Measurements from ENCODE around the gene OGFRL1.

Gene OGFRL1

GRCh38 chr6:71279740-71280139, 8.9 kb upstream of the OGFRL1 start:
- no peak for TF ChIP-seq CTCF (IDR thresholded peaks at IDR 0.05; ENCODE audit: insufficient read depth, low read length, missing control alignments)
- ChIA-PET CTCF (interaction anchor here (1.2 kb wide), 1 partner anchor 90 kb away, joined by 3 read pairs; no protein-coding TSS in a partner anchor), POLR2A (no interaction called here)
- H3K4me3 ChIP-seq (ENCODE audit: low read depth, low read length), result no peak overlapping the region
- DNase-seq (ENCODE audit: low read depth, low spot score), result no peak

GRCh38 chr6:71280701-71281100, 7.9 kb upstream of the OGFRL1 start:
- POLR2A ChIA-PET, result no interaction called here
- no peak for DNase-seq (ENCODE audit: low read depth, low spot score)
- CTCF ChIA-PET, result interaction anchor here (1.2 kb wide), 1 partner anchor 91 kb away, joined by 3 read pairs; no protein-coding TSS in a partner anchor
- TF ChIP-seq CTCF (IDR thresholded peaks at IDR 0.05; ENCODE audit: insufficient read depth, low read length, missing control alignments), result no peak
- no peak overlapping the region for H3K4me3 ChIP-seq (ENCODE audit: low read depth, low read length)

- DNase-seq (ENCODE audit: low read depth, low spot score), result no peak
- no peak overlapping the region for H3K4me3 ChIP-seq (ENCODE audit: low read depth, low read length)
- ChIA-PET POLR2A (no interaction called here), CTCF (no interaction called here)
- TF ChIP-seq CTCF (IDR thresholded peaks at IDR 0.05; ENCODE audit: insufficient read depth, low read length, missing control alignments), result no peak
Measured at GRCh38 chr6:71284785-71285184, 3.8 kb upstream of the OGFRL1 start.

- POLR2A ChIA-PET, result no interaction called here
- no peak overlapping the region for H3K4me3 ChIP-seq (ENCODE audit: low read depth, low read length)
- no peak for DNase-seq (ENCODE audit: low read depth, low spot score)
- CTCF ChIA-PET, result interaction anchor here (1.0 to 2.6 kb wide), 3 partner anchors 46 to 98 kb away, joined by 3 to 10 read pairs (median 3); no protein-coding TSS in a partner anchor
- no peak for TF ChIP-seq CTCF (IDR thresholded peaks at IDR 0.05; ENCODE audit: insufficient read depth, low read length, missing control alignments)
Measured at GRCh38 chr6:71287038-71287437, 1.6 kb upstream of the OGFRL1 start.

- CTCF ChIA-PET, result interaction anchor here (0.8 to 2.6 kb wide), 7 partner anchors 10 to 234 kb away, joined by 3 to 10 read pairs (median 3); no protein-coding TSS in a partner anchor
- H3K4me3 ChIP-seq (ENCODE audit: low read depth, low read length), result peak overlapping the region; percentile 65
- TF ChIP-seq CTCF (IDR thresholded peaks at IDR 0.05; ENCODE audit: insufficient read depth, low read length, missing control alignments), result no peak
- DNase-seq (ENCODE audit: low read depth, low spot score), result no peak
- POLR2A ChIA-PET, result interaction anchor here (1.0 to 1.7 kb wide), 5 partner anchors 10 to 61 kb away, joined by 3 to 6 read pairs (median 4); no protein-coding TSS in a partner anchor
Measured at GRCh38 chr6:71287926-71288227, 734 bp upstream of the OGFRL1 start.

- POLR2A ChIA-PET, result interaction anchor here (0.6 to 1.7 kb wide), 3 partner anchors 11 to 192 kb away, joined by 4 to 6 read pairs (median 5); no protein-coding TSS in a partner anchor
- peak overlapping the region; percentile 65 for H3K4me3 ChIP-seq (ENCODE audit: low read depth, low read length)
- TF ChIP-seq CTCF (IDR thresholded peaks at IDR 0.05; ENCODE audit: insufficient read depth, low read length, missing control alignments), result no peak
- no peak for DNase-seq (ENCODE audit: low read depth, low spot score)
- CTCF ChIA-PET, result interaction anchor here (0.7 to 2.6 kb wide), 5 partner anchors 32 to 233 kb away, joined by 3 to 10 read pairs (median 3); no protein-coding TSS in a partner anchor
Measured at GRCh38 chr6:71289039-71289801, 609 bp downstream of the OGFRL1 start.

Data from AG04449 (cell line).